ENCODE data around the gene TFCP2L1.

DNA sequence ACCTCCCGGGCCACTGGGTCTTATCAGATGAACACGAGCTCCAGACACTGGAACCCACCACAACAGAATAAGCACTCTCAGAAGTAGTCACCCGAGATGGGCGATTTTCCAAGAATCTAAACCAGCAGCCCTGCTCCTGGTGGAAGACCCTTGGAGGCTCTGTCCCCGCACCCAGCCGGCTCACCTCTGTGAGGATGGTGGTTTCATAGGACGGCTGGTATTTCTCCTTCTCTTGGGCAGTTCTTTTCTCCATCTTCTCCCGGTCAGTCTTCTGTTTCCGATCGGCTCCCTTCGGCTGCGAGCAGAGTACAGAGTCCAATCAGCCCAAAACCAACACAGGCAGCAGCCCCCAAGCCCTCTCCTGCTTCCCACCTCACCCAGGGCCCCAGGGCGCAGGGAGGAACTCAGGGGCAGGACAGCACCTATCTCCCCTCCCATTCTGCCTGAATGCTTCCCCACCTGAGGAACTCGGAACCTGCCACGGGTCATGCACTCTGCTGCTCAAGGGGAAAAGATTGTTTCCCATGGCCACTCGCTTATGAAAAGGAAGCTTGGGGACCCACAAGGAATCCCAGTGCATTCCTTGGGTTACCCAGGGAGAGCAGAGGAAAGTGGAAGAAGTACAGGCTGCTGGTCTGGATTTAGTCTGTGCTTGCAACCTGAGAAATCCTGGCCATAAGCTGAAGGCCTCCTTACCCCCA, 42.7 kb downstream of the TFCP2L1 start:
- TF ChIP-seq, protein P1, sequence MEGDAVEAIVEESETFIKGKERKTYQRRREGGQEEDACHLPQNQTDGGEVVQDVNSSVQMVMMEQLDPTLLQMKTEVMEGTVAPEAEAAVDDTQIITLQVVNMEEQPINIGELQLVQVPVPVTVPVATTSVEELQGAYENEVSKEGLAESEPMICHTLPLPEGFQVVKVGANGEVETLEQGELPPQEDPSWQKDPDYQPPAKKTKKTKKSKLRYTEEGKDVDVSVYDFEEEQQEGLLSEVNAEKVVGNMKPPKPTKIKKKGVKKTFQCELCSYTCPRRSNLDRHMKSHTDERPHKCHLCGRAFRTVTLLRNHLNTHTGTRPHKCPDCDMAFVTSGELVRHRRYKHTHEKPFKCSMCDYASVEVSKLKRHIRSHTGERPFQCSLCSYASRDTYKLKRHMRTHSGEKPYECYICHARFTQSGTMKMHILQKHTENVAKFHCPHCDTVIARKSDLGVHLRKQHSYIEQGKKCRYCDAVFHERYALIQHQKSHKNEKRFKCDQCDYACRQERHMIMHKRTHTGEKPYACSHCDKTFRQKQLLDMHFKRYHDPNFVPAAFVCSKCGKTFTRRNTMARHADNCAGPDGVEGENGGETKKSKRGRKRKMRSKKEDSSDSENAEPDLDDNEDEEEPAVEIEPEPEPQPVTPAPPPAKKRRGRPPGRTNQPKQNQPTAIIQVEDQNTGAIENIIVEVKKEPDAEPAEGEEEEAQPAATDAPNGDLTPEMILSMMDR (conservative IDR thresholded peaks at IDR 0.05; ENCODE audit: low read depth, low read length) = no peak
- TF ChIP-seq EZH2 (IDR thresholded peaks at IDR 0.05; ENCODE audit: low read length, unreplicated experiment) = no peak
